ENCODE measurements around the gene LY6G5C. TPM values are rescaled to one million over a fixed set of nuclear protein-coding genes. Genes with fewer than 3 reads are reported as not detected.

The LY6G5C gene
- total and polyA plus RNA-seq, 9 of the 15 experiments (the other 6 are each of a cell fraction or from before 2014, with no cell fraction given) = 0.10 to 0.67 (median 0.46) TPM; not detected in 4

DNA sequence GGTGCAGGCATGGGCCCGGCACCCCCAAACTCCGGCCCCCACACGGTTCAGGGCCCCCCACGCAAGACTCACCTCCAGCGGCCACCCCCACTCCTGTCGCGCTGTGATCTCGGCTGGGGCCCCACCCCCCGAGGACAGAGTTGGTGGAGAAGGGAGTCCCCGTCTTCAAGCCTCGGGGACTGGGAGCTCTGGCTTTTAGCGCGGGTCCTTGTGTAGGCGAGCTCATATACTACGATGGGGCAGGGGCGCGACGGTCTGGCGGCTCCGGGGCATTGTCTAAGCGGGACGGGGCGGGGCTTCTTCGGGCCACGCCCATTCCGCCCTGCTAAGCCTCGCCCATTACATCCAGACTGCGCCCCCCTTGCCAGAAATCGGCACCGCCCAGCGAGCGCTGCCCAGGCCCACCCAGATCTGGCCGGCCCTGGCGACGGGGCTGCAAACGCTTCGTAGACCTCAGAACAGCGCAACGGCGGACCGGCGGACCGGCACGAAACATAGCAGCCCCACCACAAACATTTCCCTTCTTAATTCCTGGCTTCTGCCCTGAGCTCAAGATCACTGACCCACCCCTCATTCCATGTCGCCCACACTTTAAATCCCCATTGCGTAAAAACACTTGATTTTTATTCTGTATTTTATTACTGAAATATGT is 49.2 kb upstream of the LY6G5C start (continued):
- TF ChIP-seq YY1 (IDR thresholded peaks at IDR 0.05; ENCODE audit: borderline replicate concordance in 1 of 3, control insufficient read depth in 1 of 3, extremely low read depth in 1 of 3, insufficient read depth in 3 of 3, insufficient read length in 1 of 3, insufficient replicate concordance in 2 of 3, low read depth in 1 of 3, low read length in 2 of 3) = peak in 2 of 3 experiments; percentile 66 to 75
- no peak for TF ChIP-seq TOE1 (IDR thresholded peaks at IDR 0.05; ENCODE audit: borderline replicate concordance)
- peak; percentile 11 for TF ChIP-seq TOE1 (CRISPR knock-in tag; IDR thresholded peaks at IDR 0.05; ENCODE audit: borderline replicate concordance, low read depth)
- TF ChIP-seq PML (IDR thresholded peaks at IDR 0.05; ENCODE audit: low read length) = peak; percentile 86
- no peak for TF ChIP-seq XRCC5 (IDR thresholded peaks at IDR 0.05; ENCODE audit: low read depth, low read length)
- no peak for TF ChIP-seq PTBP1 (IDR thresholded peaks at IDR 0.05; ENCODE audit: low read depth, low read length)
- no peak for TF ChIP-seq YBX1 (IDR thresholded peaks at IDR 0.05)
- peak; percentile 60; the same call in 1 of the 2 replicates for TF ChIP-seq PHB2 (IDR thresholded peaks at IDR 0.05; ENCODE audit: low read depth)
- TF ChIP-seq HDAC6 (IDR thresholded peaks at IDR 0.05; ENCODE audit: low read depth, low read length) = peak; percentile 18; the same call in 1 of the 2 replicates
- TF ChIP-seq BCOR (IDR thresholded peaks at IDR 0.05) = no peak
- TF ChIP-seq TFAM (CRISPR knock-in tag; conservative IDR thresholded peaks at IDR 0.05) = no peak
- no peak for TF ChIP-seq ETV5 (CRISPR knock-in tag; IDR thresholded peaks at IDR 0.05; ENCODE audit: low read depth)
- no peak for TF ChIP-seq RUNX1 (IDR thresholded peaks at IDR 0.05; ENCODE audit: low read depth)
- peak; percentile 55 for TF ChIP-seq CEBPB (tag; IDR thresholded peaks at IDR 0.05)
- TF ChIP-seq, protein P1, sequence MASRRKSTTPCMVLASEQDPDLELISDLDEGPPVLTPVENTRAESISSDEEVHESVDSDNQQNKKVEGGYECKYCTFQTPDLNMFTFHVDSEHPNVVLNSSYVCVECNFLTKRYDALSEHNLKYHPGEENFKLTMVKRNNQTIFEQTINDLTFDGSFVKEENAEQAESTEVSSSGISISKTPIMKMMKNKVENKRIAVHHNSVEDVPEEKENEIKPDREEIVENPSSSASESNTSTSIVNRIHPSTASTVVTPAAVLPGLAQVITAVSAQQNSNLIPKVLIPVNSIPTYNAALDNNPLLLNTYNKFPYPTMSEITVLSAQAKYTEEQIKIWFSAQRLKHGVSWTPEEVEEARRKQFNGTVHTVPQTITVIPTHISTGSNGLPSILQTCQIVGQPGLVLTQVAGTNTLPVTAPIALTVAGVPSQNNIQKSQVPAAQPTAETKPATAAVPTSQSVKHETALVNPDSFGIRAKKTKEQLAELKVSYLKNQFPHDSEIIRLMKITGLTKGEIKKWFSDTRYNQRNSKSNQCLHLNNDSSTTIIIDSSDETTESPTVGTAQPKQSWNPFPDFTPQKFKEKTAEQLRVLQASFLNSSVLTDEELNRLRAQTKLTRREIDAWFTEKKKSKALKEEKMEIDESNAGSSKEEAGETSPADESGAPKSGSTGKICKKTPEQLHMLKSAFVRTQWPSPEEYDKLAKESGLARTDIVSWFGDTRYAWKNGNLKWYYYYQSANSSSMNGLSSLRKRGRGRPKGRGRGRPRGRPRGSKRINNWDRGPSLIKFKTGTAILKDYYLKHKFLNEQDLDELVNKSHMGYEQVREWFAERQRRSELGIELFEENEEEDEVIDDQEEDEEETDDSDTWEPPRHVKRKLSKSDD (conservative IDR thresholded peaks at IDR 0.05; ENCODE audit: low read length) = peak; percentile 70; the same call in 1 of the 2 replicates
- no peak for TF ChIP-seq LCOR (CRISPR knock-in tag; IDR thresholded peaks at IDR 0.05)
- TF ChIP-seq ZNF507 (tag; conservative IDR thresholded peaks at IDR 0.05) = no peak
- TF ChIP-seq UBTF (IDR thresholded peaks at IDR 0.05; ENCODE audit: borderline replicate concordance in 1 of 2, low read depth in 2 of 2, low read length in 2 of 2) = 0 out of 4 replicates have a peak, but pooled peaks of 1 of the 2 experiments have one; percentile 60
- no peak for TF ChIP-seq TEAD2 (tag; IDR thresholded peaks at IDR 0.05)
- no peak for TF ChIP-seq THRAP3 (IDR thresholded peaks at IDR 0.05; ENCODE audit: borderline replicate concordance)
- TF ChIP-seq ZNF449 (CRISPR knock-in tag; IDR thresholded peaks at IDR 0.05) = no peak; the same call in 1 of the 2 replicates
- no peak for TF ChIP-seq MIER1 (IDR thresholded peaks at IDR 0.05; ENCODE audit: low read depth)
